Measurements from ENCODE around the gene TNFRSF25.

The TNFRSF25 gene, protein sequence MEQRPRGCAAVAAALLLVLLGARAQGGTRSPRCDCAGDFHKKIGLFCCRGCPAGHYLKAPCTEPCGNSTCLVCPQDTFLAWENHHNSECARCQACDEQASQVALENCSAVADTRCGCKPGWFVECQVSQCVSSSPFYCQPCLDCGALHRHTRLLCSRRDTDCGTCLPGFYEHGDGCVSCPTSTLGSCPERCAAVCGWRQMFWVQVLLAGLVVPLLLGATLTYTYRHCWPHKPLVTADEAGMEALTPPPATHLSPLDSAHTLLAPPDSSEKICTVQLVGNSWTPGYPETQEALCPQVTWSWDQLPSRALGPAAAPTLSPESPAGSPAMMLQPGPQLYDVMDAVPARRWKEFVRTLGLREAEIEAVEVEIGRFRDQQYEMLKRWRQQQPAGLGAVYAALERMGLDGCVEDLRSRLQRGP

DNA sequence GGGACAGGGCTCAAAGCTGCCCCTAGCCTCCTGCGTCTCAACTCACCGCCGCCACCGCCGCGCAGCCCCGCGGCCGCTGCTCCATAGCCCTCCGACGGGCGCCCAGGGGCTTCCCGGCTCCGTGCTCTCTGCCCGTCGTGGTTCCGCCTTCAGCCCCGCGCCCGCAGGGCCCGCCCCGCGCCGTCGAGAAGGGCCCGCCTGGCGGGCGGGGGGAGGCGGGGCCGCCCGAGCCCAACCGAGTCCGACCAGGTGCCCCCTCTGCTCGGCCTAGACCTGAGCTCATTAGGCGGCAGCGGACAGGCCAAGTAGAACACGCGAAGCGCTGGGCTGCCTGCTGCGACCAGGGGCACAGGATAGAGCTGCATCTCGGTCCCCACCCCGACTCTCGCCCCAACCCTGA, at the start of gene TNFRSF25:
TNFRSF25 (minus strand) TSS at position 151 of the 400 bp plus-strand sequence; CDS start at position 85, 66 bp downstream.
- DNase-seq: no peak

GRCh38 chr1:6515771-6516170, 49.8 kb upstream of the TNFRSF25 start:
- no peak for DNase-seq

GRCh38 chr1:6513320-6513801, 47.4 kb upstream of the TNFRSF25 start:
- no peak for DNase-seq

DNA sequence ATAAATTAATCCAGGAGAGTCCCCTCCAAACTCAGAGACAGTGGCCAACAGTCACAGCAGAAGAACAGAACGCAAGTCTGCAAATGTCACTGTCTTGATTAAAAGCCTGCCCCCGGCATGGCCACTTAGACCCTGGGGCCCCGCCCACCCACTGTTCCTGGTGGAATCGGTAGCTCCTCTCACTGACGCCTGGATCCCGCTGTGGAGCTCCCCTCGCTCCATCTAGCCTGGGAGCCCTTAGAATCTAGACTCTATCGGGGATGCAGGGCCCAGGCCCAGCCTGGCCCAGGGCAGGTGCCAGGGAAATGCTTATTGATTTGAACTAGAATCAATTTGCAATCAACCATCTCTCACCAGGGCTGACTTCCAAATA, 46.9 kb upstream of the TNFRSF25 start:
- no peak for DNase-seq

DNA sequence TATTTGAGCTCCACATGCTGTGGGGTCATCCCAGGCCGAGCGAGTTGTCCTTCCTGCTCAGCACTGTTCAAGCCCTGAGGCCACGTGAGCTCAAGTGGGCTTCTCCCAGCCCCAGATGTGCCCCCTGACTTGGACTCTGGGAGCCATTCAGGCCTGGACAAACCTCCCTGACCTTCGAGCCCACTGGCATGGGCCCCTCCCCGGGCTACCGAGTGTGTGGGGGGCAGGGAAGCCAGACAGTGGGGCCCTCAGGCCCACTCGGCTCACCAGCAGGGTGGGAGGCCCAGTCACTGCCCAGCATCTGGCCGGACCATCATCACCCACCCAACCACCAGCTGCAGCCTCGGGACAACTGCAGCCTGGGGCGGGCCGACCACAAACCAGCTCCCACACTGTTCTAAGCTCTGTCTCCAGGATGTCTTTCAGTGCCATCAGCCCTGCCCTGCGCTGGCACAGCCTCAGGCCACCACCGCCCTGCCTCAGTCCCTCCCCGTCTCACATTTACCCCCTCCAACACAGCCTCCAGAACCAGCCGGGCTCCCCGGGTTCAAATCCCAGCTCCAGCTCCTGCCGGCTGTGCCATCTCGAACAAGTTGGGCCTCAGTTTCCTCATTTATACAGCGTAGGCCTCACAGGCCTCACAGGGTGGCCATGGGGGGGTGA, 46.4 kb upstream of the TNFRSF25 start:
- no peak for DNase-seq

GRCh38 chr1:6511561-6512244, 45.7 kb upstream of the TNFRSF25 start:
- DNase-seq: no peak

DNA sequence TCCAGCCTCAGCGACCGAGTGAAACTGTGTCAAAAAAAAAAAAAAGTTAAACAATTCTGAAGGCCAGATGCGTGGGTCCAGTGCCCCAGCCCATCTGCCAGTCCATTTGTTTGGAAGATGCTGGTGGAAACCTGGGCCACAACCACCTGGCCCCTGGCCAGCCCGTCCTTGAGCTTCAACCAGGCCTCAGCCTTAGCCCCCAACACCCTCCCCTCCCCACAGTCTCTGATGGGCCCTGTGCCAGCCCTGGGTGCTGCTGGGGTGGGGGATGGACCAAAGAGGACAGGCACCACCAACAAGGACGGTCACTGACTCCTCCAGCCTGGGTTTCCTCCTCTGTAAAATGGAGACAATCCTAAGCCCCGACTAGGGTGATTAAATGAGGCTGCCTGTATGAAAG, 45.1 kb upstream of the TNFRSF25 start:
- DNase-seq: no peak

DNA sequence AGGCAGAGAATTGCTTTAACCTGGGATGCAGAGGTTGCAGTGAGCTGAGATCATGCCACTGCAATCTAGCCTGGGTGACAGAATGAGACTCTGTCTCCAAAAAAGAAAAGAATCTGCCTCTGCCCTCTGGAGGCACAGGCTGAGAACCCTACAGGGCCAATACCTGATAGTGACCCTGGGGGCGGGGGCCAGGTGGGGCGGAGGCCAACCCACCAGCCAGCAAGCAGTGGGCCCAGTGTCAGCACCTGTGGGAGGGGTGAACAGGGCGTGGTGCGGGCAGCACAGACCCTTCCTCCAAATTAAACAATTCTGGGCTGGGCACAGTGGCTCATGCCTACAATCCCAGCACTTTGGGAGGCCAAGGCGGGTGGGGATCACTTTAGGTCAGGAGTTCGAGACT, 44.5 kb upstream of the TNFRSF25 start:
- DNase-seq: no peak

DNA sequence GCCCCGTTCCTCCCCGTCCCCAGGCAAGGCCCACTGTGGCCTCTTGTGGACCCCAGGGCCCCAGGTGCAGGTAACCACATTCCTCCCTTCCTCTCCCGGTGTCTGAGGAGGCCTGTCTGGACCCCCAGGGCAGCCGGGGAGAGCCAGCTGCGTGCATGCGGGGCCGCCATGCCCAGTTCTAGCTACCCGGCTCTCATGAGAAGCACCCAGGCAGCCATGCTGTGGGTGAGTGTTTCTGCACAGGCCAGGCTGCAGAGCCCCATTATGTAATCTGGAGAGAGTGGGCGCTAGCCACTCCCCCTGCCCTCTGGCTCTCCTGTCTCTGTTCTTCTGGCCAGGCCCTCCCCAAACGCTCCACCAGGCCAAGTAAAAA, 43.9 kb upstream of the TNFRSF25 start:
- DNase-seq: no peak

GRCh38 chr1:6509220-6509918, 43.4 kb upstream of the TNFRSF25 start:
- no peak for DNase-seq

- no peak for DNase-seq
Observed at GRCh38 chr1:6508816-6509189, 42.8 kb upstream of the TNFRSF25 start.

DNA sequence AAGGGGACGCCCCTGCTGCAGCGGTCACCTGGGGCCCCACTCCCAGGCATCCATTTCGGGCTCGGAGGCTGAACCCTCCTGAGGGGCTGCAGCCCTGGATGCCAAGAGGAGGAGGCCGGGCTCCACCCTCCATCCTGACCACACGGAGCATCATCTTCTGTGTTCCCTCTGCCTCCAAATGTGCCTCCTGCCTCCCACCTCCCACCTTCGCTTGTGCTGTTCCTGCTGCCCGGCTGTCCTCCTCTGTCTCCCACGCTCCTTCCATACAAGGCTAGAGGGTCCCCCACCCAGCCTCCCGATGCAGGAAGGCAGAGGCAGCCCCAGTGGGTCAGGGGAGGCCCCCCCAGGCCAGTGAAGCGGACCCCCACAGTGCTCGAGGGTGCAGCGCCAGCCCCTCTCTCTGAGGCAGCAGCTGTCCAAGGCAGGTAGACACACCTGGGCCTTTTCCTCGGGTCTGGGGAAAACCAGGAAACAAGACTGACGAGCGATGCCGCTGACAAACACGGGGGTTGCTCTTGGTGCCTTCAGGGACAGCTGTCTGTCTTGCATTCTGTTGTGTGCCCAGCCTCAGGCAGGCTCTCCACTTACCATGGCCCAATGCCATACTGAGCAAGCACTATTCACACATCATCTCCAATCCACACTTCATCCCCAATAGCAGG, 42.3 kb upstream of the TNFRSF25 start:
- DNase-seq: no peak

DNA sequence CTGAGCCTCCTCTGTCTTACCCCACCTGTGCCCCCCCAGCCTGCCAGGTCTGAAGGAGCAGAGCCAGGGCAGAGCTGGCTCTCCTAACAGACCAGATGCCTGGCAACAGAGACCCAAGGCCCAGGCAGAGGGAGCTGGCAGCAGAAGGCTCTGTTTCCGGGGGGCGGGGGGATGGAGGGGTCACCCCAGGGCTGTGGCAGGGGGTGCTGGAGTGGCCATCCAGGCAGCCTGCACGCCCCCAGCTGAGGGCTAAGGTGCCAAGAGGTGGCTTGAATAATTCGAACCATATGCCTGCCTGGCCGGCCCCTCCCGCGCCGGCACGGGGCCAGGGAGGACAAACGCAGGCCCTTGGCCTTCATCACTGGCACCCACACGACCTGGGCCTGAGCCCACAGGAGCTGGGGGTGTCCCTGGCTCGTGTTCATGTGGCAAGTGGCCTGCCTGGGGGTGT, 41.5 kb upstream of the TNFRSF25 start:
- no peak for DNase-seq

DNA sequence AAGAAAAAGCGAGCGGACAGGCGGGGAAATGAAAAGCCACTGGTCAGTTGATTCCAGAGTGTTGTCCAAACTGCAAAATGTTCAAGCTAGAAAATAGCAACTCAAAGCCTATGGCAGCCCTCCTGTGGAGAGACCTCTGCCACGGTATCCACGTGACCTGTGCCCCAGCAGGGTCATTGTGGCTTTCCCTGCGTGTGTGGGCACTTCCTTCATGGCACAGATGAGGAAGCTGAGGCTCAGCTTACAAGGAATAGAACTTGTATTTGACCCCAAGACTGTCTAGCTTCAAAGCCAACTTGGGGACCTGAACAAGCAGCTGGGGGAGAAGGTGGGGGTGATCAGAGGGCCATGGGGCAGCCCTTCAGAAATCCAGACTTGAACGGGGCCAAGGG, 41.1 kb upstream of the TNFRSF25 start:
- DNase-seq: no peak

- DNase-seq: no peak
Observed at GRCh38 chr1:6506210-6507036, 40.5 kb upstream of the TNFRSF25 start.

GRCh38 chr1:6505367-6506209, 39.6 kb upstream of the TNFRSF25 start:
- no peak for DNase-seq

GRCh38 chr1:6504887-6505286, 38.9 kb upstream of the TNFRSF25 start:
- no peak for DNase-seq

DNA sequence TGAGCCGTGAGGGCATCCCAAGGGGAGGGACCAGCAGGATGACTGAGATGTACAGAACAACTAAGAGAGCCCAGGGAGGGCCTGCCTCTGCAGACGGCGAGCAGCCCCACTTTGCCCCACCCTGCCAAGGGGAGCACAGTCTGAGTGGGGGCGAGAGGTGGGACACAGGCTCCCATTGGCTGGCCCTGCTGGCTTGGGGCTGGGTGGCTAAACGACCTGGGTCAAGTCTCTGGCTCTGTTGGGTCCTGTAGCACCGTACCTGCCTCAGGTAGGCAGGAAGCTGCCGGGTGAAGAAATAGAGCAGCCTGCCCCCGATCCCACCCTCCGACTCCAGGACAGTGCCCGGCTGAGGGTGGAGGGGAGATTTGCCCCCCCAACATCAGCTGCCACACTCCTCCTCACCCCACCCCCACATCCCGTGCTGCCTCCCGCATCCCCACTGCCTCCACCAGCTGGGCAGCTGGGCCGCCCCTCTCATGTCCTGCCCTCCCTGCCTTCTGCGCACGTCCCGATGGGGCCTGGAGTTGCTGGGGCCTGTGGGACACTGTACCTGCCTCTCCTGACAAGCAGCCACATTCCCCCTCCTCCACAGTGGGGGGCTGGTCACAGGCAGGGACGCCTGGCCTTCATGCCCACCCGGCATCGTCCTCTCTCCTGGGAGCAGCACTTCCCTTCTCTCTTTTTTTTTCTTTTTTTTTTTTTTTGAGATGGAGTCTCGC, 38.1 kb upstream of the TNFRSF25 start:
- DNase-seq: no peak

DNA sequence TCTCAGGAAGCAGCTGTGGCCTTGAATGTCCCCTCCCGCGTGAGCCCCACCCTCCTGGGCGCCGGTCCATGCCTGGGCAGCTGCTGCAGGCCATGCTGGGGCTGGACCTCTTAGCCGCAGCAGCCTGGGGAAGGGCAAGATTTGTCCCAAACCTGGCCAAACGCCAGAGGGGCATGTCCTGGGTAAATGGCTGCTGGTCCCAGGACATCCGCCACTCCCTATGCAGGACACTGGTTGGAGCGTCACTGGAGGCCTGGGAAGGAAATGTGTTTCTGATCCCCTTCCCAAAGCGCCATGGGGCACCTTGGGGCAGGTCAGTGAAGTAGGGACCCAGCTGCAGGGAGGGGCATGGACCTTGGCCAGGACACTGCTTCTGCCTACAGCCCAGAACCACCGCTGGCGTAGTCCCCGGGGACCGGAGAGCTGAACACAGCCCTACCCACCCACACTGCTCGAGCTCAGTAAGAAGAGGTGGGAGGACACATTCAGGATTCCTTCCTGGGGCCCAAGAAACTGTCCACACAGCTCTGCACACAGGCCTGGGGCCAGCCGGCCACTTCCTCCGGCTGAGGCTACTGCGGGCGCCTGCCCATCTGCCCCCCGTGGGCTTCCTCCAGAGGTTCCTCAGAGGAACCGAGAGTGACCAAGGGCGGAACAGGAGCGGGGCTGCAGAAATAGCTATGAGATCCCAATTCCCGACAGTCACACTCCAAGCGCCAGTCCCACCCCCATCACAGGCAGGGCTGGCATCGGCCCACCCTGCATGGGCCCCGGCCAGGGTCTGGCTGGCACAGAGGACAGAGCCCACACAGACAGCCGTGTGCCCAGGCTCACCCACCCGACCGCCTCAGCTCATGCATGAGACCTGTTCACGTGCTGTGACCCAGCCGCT, 36.3 kb upstream of the TNFRSF25 start:
- DNase-seq: no peak

Measured in NK-92 treated with Interleukin-12 subunit alpha and Interleukin-12 subunit beta, amount 100 ng/mL, for 24 hours (cell line).